ENCODE measurements around the gene MEI1.

- TF ChIP-seq CTCF (IDR thresholded peaks at IDR 0.05), result no peak
- no peak for TF ChIP-seq POLR2A (IDR thresholded peaks at IDR 0.05)
- no peak for TF ChIP-seq EP300 (IDR thresholded peaks at IDR 0.05)
Measured at GRCh38 chr22:41713004-41713403, 13.7 kb downstream of the MEI1 start.

Measured in stomach (tissue), 4 donors.